IMR-90 (cell line): Measurements from ENCODE around the gene ADAT1. TPM values are rescaled to one million over a fixed set of nuclear protein-coding genes. Genes with fewer than 3 reads are reported as not detected.

Experiments
- ATAC-seq: fragments of 200-7000 bp; cut with Tn5 transposase; 2 replicates; pipeline ENCODE4 v1.9.1; 2020; ENCODE audit warnings: low read depth, mild to moderate bottlenecking, moderate library complexity
- BruUV-seq: library from RNA; stranded (reverse); fragments of 400-500 nt; replicated peaks from 2 replicates; lab custom pipeline; 2021; lab: Mats Ljungman, UMichigan
- CTCF ChIA-PET: fragments of 300-600 bp; formaldehyde crosslinking; extraction: SDS; loops from one replicate; lab custom pipeline; 2021; ENCODE audit warnings: antibody characterized with exemption; lab: Yijun Ruan, JAX
- POLR2A ChIA-PET: fragments of 300-600 bp; sonication (Branson Sonifier 250); formaldehyde crosslinking; loops from one replicate; lab custom pipeline; 2022; ENCODE audit warnings: antibody characterized with exemption; ENCODE audit not compliant: unreplicated experiment; lab: Charles Lee
- DNase-seq: peaks from one replicate; pipeline ENCODE4 v3.0.0; 2013
- H2AFZ ChIP-seq: replicated peaks from 2 replicates; pipeline ENCODE3; 2013; ENCODE audit warnings: low read length, mild to moderate bottlenecking; ENCODE audit not compliant: poor library complexity
- H2AK5ac ChIP-seq: 2 replicates; pipeline ENCODE4 v1.6.1; 2013; ENCODE audit warnings: low read depth, low read length, inconsistent platforms
- H2AK9ac ChIP-seq: replicated peaks from 2 replicates; pipeline ENCODE3; 2013; ENCODE audit warnings: mild to moderate bottlenecking, low read depth, low read length, moderate library complexity; ENCODE audit not compliant: poor library complexity
- H2BK120ac ChIP-seq: 2 replicates; pipeline ENCODE4 v1.6.1; 2013; ENCODE audit warnings: low read depth, low read length, inconsistent platforms
- H2BK15ac ChIP-seq: 3 replicates; pipeline ENCODE4 v1.6.1; 2013; ENCODE audit warnings: low read depth, low read length, inconsistent platforms
- H2BK20ac ChIP-seq: 2 replicates; pipeline ENCODE4 v1.6.1; 2013; ENCODE audit warnings: low read depth, mild to moderate bottlenecking, inconsistent platforms, low read length, moderate library complexity
- H2BK5ac ChIP-seq: 2 replicates; pipeline ENCODE4 v1.6.1; 2013; ENCODE audit warnings: mild to moderate bottlenecking, low read depth, low read length, inconsistent platforms; ENCODE audit not compliant: poor library complexity, severe bottlenecking
- H3K14ac ChIP-seq: replicated peaks from 2 replicates; pipeline ENCODE4 v1.6.1; 2013; ENCODE audit warnings: low read depth, low read length, inconsistent platforms
- H3K18ac ChIP-seq: 2 replicates; pipeline ENCODE4 v1.6.1; 2013; ENCODE audit warnings: low read depth, low read length, control low read depth
- H3K23ac ChIP-seq: 2 replicates; pipeline ENCODE4 v1.6.1; 2013; ENCODE audit warnings: low read depth, low read length, inconsistent platforms
- H3K27ac ChIP-seq: 2 replicates; pipeline ENCODE4 v1.5.1; 2013; ENCODE audit warnings: mild to moderate bottlenecking, control low read depth, low read length; ENCODE audit not compliant: insufficient read depth
- H3K27me3 ChIP-seq: 2 replicates; pipeline ENCODE4 v1.6.1; 2013; ENCODE audit warnings: low read length; ENCODE audit not compliant: control insufficient read depth, insufficient read depth
- H3K36me3 ChIP-seq: 2 replicates; pipeline ENCODE4 v1.6.1; 2013; ENCODE audit warnings: low read length, mixed read lengths; ENCODE audit not compliant: control insufficient read depth, insufficient read depth
- H3K4ac ChIP-seq: 2 replicates; pipeline ENCODE4 v1.6.1; 2013; ENCODE audit warnings: low read depth, low read length, inconsistent platforms
- H3K4me1 ChIP-seq: 2 replicates; pipeline ENCODE4 v1.6.1; 2013; ENCODE audit warnings: low read length, mixed read lengths; ENCODE audit not compliant: control insufficient read depth, insufficient read depth
- H3K4me2 ChIP-seq: 2 replicates; pipeline ENCODE4 v1.6.1; 2013; ENCODE audit warnings: low read depth, mild to moderate bottlenecking, control low read depth, low read length, moderate library complexity
- H3K4me3 ChIP-seq: 2 replicates; pipeline ENCODE4 v1.5.1; 2013; ENCODE audit warnings: low read depth, mild to moderate bottlenecking, control low read depth, low read length, moderate library complexity; ENCODE audit not compliant: insufficient read depth
- H3K56ac ChIP-seq: 2 replicates; pipeline ENCODE4 v1.6.1; 2013; ENCODE audit warnings: low read length, inconsistent platforms; ENCODE audit not compliant: insufficient read depth; ENCODE audit errors: extremely low read depth
- H3K79me1 ChIP-seq, 2 experiments: 2 replicates each; pipeline ENCODE4 v1.6.1; 2013; ENCODE audit warnings: low read length in 2 of 2, inconsistent platforms in 1 of 2, low read depth in 1 of 2
- H3K9ac ChIP-seq: 2 replicates; pipeline ENCODE4 v1.6.1; 2013; ENCODE audit warnings: low read depth, low read length, control low read depth
- H3K9me1 ChIP-seq: 2 replicates; pipeline ENCODE4 v1.6.1; 2013; ENCODE audit warnings: low read length, inconsistent platforms; ENCODE audit not compliant: insufficient read depth
- H3K9me3 ChIP-seq: 2 replicates; pipeline ENCODE4 v1.6.1; 2013; ENCODE audit warnings: low read length; ENCODE audit not compliant: control insufficient read depth, insufficient read depth
- H4K20me1 ChIP-seq: 2 replicates; pipeline ENCODE4 v1.6.1; 2013; ENCODE audit warnings: low read length, inconsistent platforms; ENCODE audit not compliant: insufficient read depth
- H4K5ac ChIP-seq: 2 replicates; pipeline ENCODE4 v1.6.1; 2013; ENCODE audit warnings: mild to moderate bottlenecking, low read depth, low read length, control low read depth
- H4K8ac ChIP-seq, 2 experiments: 2 replicates each; pipeline ENCODE4 v1.6.1; 2013; ENCODE audit warnings: low read depth in 2 of 2, low read length in 2 of 2, control low read depth in 1 of 2, inconsistent platforms in 1 of 2
- H4K91ac ChIP-seq: 2 replicates; pipeline ENCODE4 v1.6.1; 2013; ENCODE audit warnings: low read depth, low read length, inconsistent platforms; ENCODE audit not compliant: insufficient read depth
- BHLHE40 ChIP-seq: fragments of 150-350 bp; IDR thresholded peaks from 2 replicates; pipeline ENCODE4 v1.6.1; 2016; ENCODE audit warnings: mild to moderate bottlenecking, low read depth, low read length
- CEBPB ChIP-seq: IDR thresholded peaks from 2 replicates; pipeline ENCODE4 v1.6.1; 2012; ENCODE audit warnings: low read depth, low read length, improper control_type of control experiment
- CHD1 ChIP-seq: IDR thresholded peaks from 2 replicates; pipeline ENCODE4 v1.6.1; 2012; ENCODE audit warnings: low read depth, low read length, improper control_type of control experiment
- FOS ChIP-seq: fragments of 150-350 bp; IDR thresholded peaks from 2 replicates; pipeline ENCODE4 v1.6.1; 2016; ENCODE audit warnings: low read depth, low read length
- MAFK ChIP-seq: IDR thresholded peaks from 2 replicates; pipeline ENCODE4 v1.6.1; 2012; ENCODE audit warnings: low read depth, low read length, improper control_type of control experiment
- MAZ ChIP-seq: IDR thresholded peaks from 2 replicates; pipeline ENCODE4 v1.6.1; 2012; ENCODE audit warnings: low read depth, mild to moderate bottlenecking, low read length, improper control_type of control experiment, moderate library complexity, borderline replicate concordance
- MXI1 ChIP-seq: IDR thresholded peaks from 2 replicates; pipeline ENCODE4 v1.6.1; 2012; ENCODE audit warnings: low read depth, mild to moderate bottlenecking, low read length, moderate library complexity, borderline replicate concordance
- NFE2L2 ChIP-seq: fragments of 150-350 bp; IDR thresholded peaks from 2 replicates; pipeline ENCODE4 v1.6.1; 2016; ENCODE audit warnings: low read depth, mild to moderate bottlenecking, low read length
- POLR2A ChIP-seq: IDR thresholded peaks from 2 replicates; pipeline ENCODE4 v1.6.1; 2012; ENCODE audit warnings: mild to moderate bottlenecking, low read depth, low read length
- RAD21 ChIP-seq: IDR thresholded peaks from 2 replicates; pipeline ENCODE4 v1.6.1; 2012; ENCODE audit warnings: low read length, improper control_type of control experiment
- RCOR1 ChIP-seq: IDR thresholded peaks from 2 replicates; pipeline ENCODE4 v1.6.1; 2012; ENCODE audit warnings: mild to moderate bottlenecking, low read length, improper control_type of control experiment; ENCODE audit not compliant: insufficient replicate concordance
- RFX5 ChIP-seq: IDR thresholded peaks from 2 replicates; pipeline ENCODE4 v1.8.0; 2012; ENCODE audit warnings: low read depth, mild to moderate bottlenecking, low read length, moderate library complexity
- SMC3 ChIP-seq: fragments of 150-350 bp; IDR thresholded peaks from 2 replicates; pipeline ENCODE4 v1.6.1; 2016; ENCODE audit warnings: low read depth, mild to moderate bottlenecking, antibody characterized with exemption, low read length, moderate library complexity
- WGBS, 2 experiments: methylation state at CpG; one replicate each; pipeline versions ENCODE4 v1.1.5 to v1.1.7; 2013; ENCODE audit warnings: missing lambda C conversion rate in 2 of 2; ENCODE audit not compliant: insufficient read length in 1 of 2; ENCODE audit errors: extremely low coverage in 2 of 2; 5-methylcytosine and 5-hydroxymethylcytosine counted together
- dilution Hi-C: fragments of 300-500 bp; cut with HindIII; formaldehyde crosslinking; loops from one replicate; pipeline ENCODE4 v1.14.3; 2018; ENCODE audit warnings: low sequenced_read_pairs; ENCODE audit not compliant: unreplicated experiment
- in situ Hi-C: fragments of 300-500 bp; cut with MboI; formaldehyde crosslinking; loops from 3 replicates; pipeline ENCODE4 v1.14.3; 2019; ENCODE audit warnings: low sequenced_read_pairs, inconsistent platforms, mixed read lengths
- intact Hi-C: fragments of 100-400 bp; cut with micrococcal nuclease; formaldehyde crosslinking; loops from 2 replicates; pipeline ENCODE4 v1.10.0; 2022
- polyA plus RNA-seq, 3 experiments: library from polyadenylated mRNA; depleted of rRNA; stranded (reverse); fragments of >200 nt; gene quantifications; 2 replicates each; pipeline ENCODE4 v1.2.3, GENCODE V29; 2012; ENCODE audit warnings: low replicate concordance in 1 of 3
- total RNA-seq: library from RNA; depleted of rRNA; stranded (reverse); fragments of >200 nt; gene quantifications from 2 replicates; pipeline ENCODE4 v1.2.3, GENCODE V29; 2012
- TF ChIP-seq, protein P1 (sequence below): fragments of 150-350 bp; IDR thresholded peaks from 2 replicates; pipeline ENCODE4 v1.6.1; 2017; ENCODE audit warnings: mild to moderate bottlenecking, antibody characterized with exemption, low read length, low read depth
- TF ChIP-seq, protein P2 (sequence below): conservative IDR thresholded peaks from 2 replicates; pipeline ENCODE4 v1.5.1; 2012; ENCODE audit warnings: mild to moderate bottlenecking, low read depth, low read length, improper control_type of control experiment

ADAT1 gene
- total and polyA plus RNA-seq, 2 of the 4 experiments (the other 2 are of a cell fraction) = 22.7 to 52.9 TPM

DNA sequence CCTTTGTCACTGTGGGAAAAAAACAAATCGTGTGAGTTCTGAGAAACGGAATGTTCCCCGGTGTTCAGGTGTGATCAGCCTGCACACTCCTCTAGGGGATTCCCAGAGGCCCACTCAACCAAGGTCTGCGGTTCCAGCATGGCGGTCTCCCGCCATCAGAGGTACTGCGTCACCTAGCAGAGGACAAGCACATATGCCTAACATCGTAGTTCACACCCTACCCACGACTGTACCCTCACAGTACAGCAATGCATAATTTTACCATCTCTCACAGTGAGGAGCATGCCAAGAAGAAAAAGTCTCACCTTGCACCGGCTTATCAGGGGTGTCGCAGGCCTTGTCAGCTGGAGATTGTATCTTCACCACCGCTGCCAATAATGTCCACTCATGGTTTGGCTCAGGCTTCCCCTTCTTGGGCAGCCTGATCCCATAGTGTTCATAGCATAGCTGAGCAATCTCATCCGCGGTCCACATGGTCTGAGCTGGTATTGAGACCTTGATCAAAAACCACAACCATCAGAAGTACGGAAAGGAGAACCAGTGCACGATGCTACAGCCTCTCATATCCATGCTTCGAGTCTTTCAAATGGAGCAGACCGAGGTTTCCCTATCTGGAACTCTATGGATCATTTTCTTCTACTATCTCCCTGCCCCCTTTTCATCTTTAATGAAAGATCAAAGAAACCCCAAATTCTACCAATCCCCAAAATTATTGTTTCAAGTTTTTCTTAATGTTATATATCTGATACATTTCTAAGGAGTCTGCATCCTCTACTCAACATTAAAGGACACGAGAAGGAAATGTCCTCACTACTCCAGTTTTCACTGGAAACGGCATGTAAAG is 2.5 kb downstream of the ADAT1 start:
- Histone ChIP-seq H3K18ac (no peak overlapping the region), H3K27ac (no peak overlapping the region), H4K91ac (no peak overlapping the region), H3K4me3 (no peak overlapping the region), H4K8ac (no peak overlapping the region), H2AK5ac (no peak overlapping the region), H3K9ac (no peak overlapping the region; the same call in 1 of the 2 replicates), H3K27me3 (no peaks in the 10 kb centered on the region), H3K9me3 (no peaks in the 10 kb centered on the region), H3K79me1 (peaks cover 19 to 23% of the 10 kb centered on the region in 2 experiments), H2BK120ac (no peak overlapping the region), H3K56ac (no peak overlapping the region), H2AK9ac (no peak overlapping the region), H2AFZ (peak overlapping the region; percentile 10), H3K9me1 (no peaks in the 10 kb centered on the region; the same call in 1 of the 2 replicates), H3K14ac (no peak overlapping the region), H3K23ac (no peak overlapping the region), H3K4ac (no peak overlapping the region), H2BK5ac (no peak overlapping the region), H3K4me1 (peaks cover 5% of the 10 kb centered on the region), H4K20me1 (no peaks in the 10 kb centered on the region), H3K4me2 (no peak overlapping the region), H2BK15ac (no peak overlapping the region), H4K5ac (no peak overlapping the region), H3K36me3 (peaks cover 24% of the 10 kb centered on the region), H2BK20ac (no peak overlapping the region)
- DNase-seq (no peak), ATAC-seq (no peak)
- in situ Hi-C loops (no loop called here), intact Hi-C loops (loop anchor here (10.0 kb wide), 2 partner anchors 156 to 426 kb away; partner anchors contain the start of gene TMEM170A), dilution Hi-C loops (no loop called here)
- WGBS, 2 experiments = 100% methylated on average over 3 of the region's 20 CpGs; no CpG with 5 or more reads in 1 of the 2 experiments
- BruUV-seq = no TSS peak
- CTCF ChIA-PET = interaction anchor here (1.5 kb wide), 1 partner anchor 10 kb away, joined by 3 read pairs; no protein-coding TSS in a partner anchor
- POLR2A ChIA-PET = no interaction called here
- TF ChIP-seq, protein P1, sequence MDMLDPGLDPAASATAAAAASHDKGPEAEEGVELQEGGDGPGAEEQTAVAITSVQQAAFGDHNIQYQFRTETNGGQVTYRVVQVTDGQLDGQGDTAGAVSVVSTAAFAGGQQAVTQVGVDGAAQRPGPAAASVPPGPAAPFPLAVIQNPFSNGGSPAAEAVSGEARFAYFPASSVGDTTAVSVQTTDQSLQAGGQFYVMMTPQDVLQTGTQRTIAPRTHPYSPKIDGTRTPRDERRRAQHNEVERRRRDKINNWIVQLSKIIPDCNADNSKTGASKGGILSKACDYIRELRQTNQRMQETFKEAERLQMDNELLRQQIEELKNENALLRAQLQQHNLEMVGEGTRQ = no peak
- TF ChIP-seq MAZ (no peak), RAD21 (no peak), MXI1 (no peak), CEBPB (no peak), CHD1 (no peak), MAFK (no peak), BHLHE40 (no peak), NFE2L2 (no peak), FOS (no peak), RCOR1 (no peak), POLR2A (no peak), RFX5 (no peak), SMC3 (no peak)
- TF ChIP-seq, protein P2, sequence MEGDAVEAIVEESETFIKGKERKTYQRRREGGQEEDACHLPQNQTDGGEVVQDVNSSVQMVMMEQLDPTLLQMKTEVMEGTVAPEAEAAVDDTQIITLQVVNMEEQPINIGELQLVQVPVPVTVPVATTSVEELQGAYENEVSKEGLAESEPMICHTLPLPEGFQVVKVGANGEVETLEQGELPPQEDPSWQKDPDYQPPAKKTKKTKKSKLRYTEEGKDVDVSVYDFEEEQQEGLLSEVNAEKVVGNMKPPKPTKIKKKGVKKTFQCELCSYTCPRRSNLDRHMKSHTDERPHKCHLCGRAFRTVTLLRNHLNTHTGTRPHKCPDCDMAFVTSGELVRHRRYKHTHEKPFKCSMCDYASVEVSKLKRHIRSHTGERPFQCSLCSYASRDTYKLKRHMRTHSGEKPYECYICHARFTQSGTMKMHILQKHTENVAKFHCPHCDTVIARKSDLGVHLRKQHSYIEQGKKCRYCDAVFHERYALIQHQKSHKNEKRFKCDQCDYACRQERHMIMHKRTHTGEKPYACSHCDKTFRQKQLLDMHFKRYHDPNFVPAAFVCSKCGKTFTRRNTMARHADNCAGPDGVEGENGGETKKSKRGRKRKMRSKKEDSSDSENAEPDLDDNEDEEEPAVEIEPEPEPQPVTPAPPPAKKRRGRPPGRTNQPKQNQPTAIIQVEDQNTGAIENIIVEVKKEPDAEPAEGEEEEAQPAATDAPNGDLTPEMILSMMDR = no peak
